GM12878 (cell line): Measurements from ENCODE around the gene FGF11. TPM values are rescaled to one million over a fixed set of nuclear protein-coding genes. Genes with fewer than 3 reads are reported as not detected.

Experiments used
- ATAC-seq: fragments of 200-7000 bp; cut with Tn5 transposase; 3 replicates; pipeline ENCODE4 v1.9.1; 2020; ENCODE audit warnings: mild to moderate bottlenecking, moderate library complexity
- BruUV-seq: library from RNA; stranded (reverse); fragments of 400-500 nt; replicated peaks from 2 replicates; lab custom pipeline; 2021; lab: Mats Ljungman, UMichigan
- CTCF ChIA-PET: fragments of 300-600 bp; sonication (Branson Sonifier 250); formaldehyde crosslinking; extraction: SDS; loops from one replicate; lab custom pipeline; 2021; ENCODE audit warnings: inconsistent platforms; lab: Yijun Ruan, JAX
- POLR2A ChIA-PET: fragments of 350-600 bp; formaldehyde crosslinking; extraction: SDS; loops from one replicate; lab custom pipeline; 2021; ENCODE audit warnings: inconsistent platforms; lab: Charles Lee
- RAD21 ChIA-PET: fragments of 300-600 bp; sonication (Branson Sonifier 250); formaldehyde crosslinking; loops from one replicate; lab custom pipeline; 2023; ENCODE audit warnings: antibody characterized with exemption; ENCODE audit not compliant: unreplicated experiment; lab: Charles Lee
- SMC1A ChIA-PET: fragments of 300-600 bp; sonication (Branson Sonifier 250); formaldehyde crosslinking; loops from one replicate; lab custom pipeline; 2023; ENCODE audit not compliant: unreplicated experiment, uncharacterized antibody; lab: Charles Lee
- DNase-seq: peaks from one replicate; pipeline ENCODE4 v3.0.0-alpha.2; 2011; ENCODE audit warnings: low read depth, low spot score
- FAIRE-seq: peaks from 3 replicates; lab custom pipeline; 2011; peaks lifted over from hg19 to GRCh38; lab: Jason Lieb, UNC
- H2AFZ ChIP-seq: 2 replicates; pipeline ENCODE4 v1.6.0; 2011; ENCODE audit warnings: low read depth, low read length, control low read depth; ENCODE audit not compliant: control insufficient read depth
- H3K27ac ChIP-seq: 2 replicates; pipeline ENCODE4 v1.5.1; 2011; ENCODE audit warnings: control low read depth; ENCODE audit not compliant: control insufficient read depth, insufficient read depth
- H3K27me3 ChIP-seq, 2 experiments: replicated peaks in 1 of 2; 2 replicates each; pipeline versions ENCODE4 v1.6.0 to v1.6.1; 2011; ENCODE audit warnings: low read length in 1 of 2; ENCODE audit not compliant: control insufficient read depth in 2 of 2, insufficient read depth in 2 of 2
- H3K36me3 ChIP-seq, 2 experiments: 2 replicates each; pipeline ENCODE4 v1.5.1; 2011; ENCODE audit warnings: low read length in 1 of 2; ENCODE audit not compliant: control insufficient read depth in 2 of 2, insufficient read depth in 2 of 2
- H3K4me1 ChIP-seq: 2 replicates; pipeline ENCODE4 v1.6.1; 2011; ENCODE audit warnings: mild to moderate bottlenecking, low read length, moderate library complexity, mixed read lengths; ENCODE audit not compliant: control insufficient read depth, insufficient read depth
- H3K4me2 ChIP-seq: 2 replicates; pipeline ENCODE4 v1.6.0; 2011; ENCODE audit warnings: control low read depth; ENCODE audit not compliant: control insufficient read depth, insufficient read depth
- H3K4me3 ChIP-seq: fragments of 200-600 bp; sonication (generic); 2 replicates; pipeline ENCODE4 v1.5.1; 2016
- H3K79me2 ChIP-seq: 2 replicates; pipeline ENCODE4 v1.6.0; 2011; ENCODE audit warnings: low read length; ENCODE audit not compliant: control insufficient read depth, insufficient read depth
- H3K9ac ChIP-seq: 2 replicates; pipeline ENCODE4 v1.8.0; 2011; ENCODE audit warnings: low read length, control low read depth, mixed read lengths; ENCODE audit not compliant: control insufficient read depth, insufficient read depth
- H3K9me3 ChIP-seq: replicated peaks from 3 replicates; pipeline ENCODE4 v1.5.1; 2011; ENCODE audit warnings: mild to moderate bottlenecking, low read length; ENCODE audit not compliant: control insufficient read depth, insufficient read depth
- H4K20me1 ChIP-seq: 2 replicates; pipeline ENCODE4 v1.6.0; 2011; ENCODE audit not compliant: control insufficient read depth, insufficient read depth
- EGR1 ChIP-seq, 2 experiments: IDR thresholded peaks; 1 replicate in 1 of 2; 2 replicates in 1 of 2; pipeline ENCODE4 v1.6.1; 2011 to 2012; ENCODE audit warnings: low read depth in 2 of 2, low read length in 2 of 2, borderline replicate concordance in 1 of 2, mild to moderate bottlenecking in 1 of 2, moderate library complexity in 1 of 2
- IRF4 ChIP-seq: IDR thresholded peaks from 2 replicates; pipeline ENCODE4 v1.6.1; 2011; ENCODE audit warnings: low read depth, low read length
- MYC ChIP-seq: IDR thresholded peaks from 2 replicates; pipeline ENCODE4 v1.6.1; 2011; ENCODE audit warnings: mild to moderate bottlenecking, low read length, moderate library complexity, inconsistent platforms; ENCODE audit not compliant: insufficient read depth, insufficient replicate concordance, insufficient read length, severe bottlenecking
- NR2C2 ChIP-seq: IDR thresholded peaks from 2 replicates; pipeline ENCODE4 v1.6.1; 2011; ENCODE audit warnings: borderline replicate concordance, low read depth; ENCODE audit not compliant: control insufficient read depth, insufficient read length
- PAX5 ChIP-seq: IDR thresholded peaks from 2 replicates; pipeline ENCODE4 v1.6.1; 2011; ENCODE audit warnings: low read depth, low read length, borderline replicate concordance
- PAX8 ChIP-seq: fragments of 450-650 bp; IDR thresholded peaks from 2 replicates; pipeline ENCODE4 v1.6.1; 2017; ENCODE audit warnings: mild to moderate bottlenecking, moderate library complexity
- RELA ChIP-seq: fragments of 450-650 bp; IDR thresholded peaks from 2 replicates; pipeline ENCODE4 v1.8.0; 2014; ENCODE audit warnings: borderline replicate concordance; ENCODE audit not compliant: partially characterized antibody
- SPI1 ChIP-seq: IDR thresholded peaks from 2 replicates; pipeline ENCODE4 v1.6.1; 2011; ENCODE audit warnings: low read depth, mild to moderate bottlenecking, low read length, moderate library complexity, borderline replicate concordance; ENCODE audit not compliant: insufficient read depth
- TBL1XR1 ChIP-seq: IDR thresholded peaks from 2 replicates; pipeline ENCODE4 v1.6.1; 2012; ENCODE audit warnings: low read depth, low read length, improper control_type of control experiment
- ZBED1 ChIP-seq: IDR thresholded peaks from 2 replicates; pipeline ENCODE4 v1.6.1; 2016; ENCODE audit warnings: borderline replicate concordance
- WGBS: methylation state at CpG from one replicate; pipeline ENCODE4 v1.1.6; 2016; ENCODE audit warnings: low lambda C conversion rate; ENCODE audit not compliant: insufficient replicate concordance, insufficient coverage; ENCODE audit errors: missing lambda C conversion rate; 5-methylcytosine and 5-hydroxymethylcytosine counted together
- in situ Hi-C: fragments of 300-500 bp; cut with MboI; formaldehyde crosslinking; loops from 9 replicates; pipeline ENCODE4 v1.14.3; 2018; ENCODE audit warnings: mixed read lengths
- intact Hi-C: fragments of 100-400 bp; cut with micrococcal nuclease; formaldehyde crosslinking; loops from one replicate; pipeline ENCODE4 v1.14.2; 2022; ENCODE audit not compliant: unreplicated experiment
- polyA plus RNA-seq, 11 experiments: library from polyadenylated mRNA; depleted of rRNA in 4 of 11; unstranded in 6 of 11; stranded (reverse) in 5 of 11; fragments of >200 nt; fragmentation: Nextera tagmentation in 4 of 11; fragmentation: Illumina TruSeq in 1 of 11; extraction: Ambion mirVana in 4 of 11; extraction: Trizol in 1 of 11; gene quantifications; 1 replicate in 1 of 11; 2 replicates in 10 of 11; pipeline versions ENCODE4 v1.2.1 to v1.2.3, GENCODE V29; 2011 to 2016; ENCODE audit warnings: inconsistent platforms in 2 of 11, missing spikeins in 2 of 11, low read depth in 1 of 11
- total RNA-seq, 4 experiments: library from RNA; depleted of rRNA in 3 of 4; stranded (reverse); fragments of >200 nt in 3 of 4; fragmentation: Illumina TruSeq in 1 of 4; extraction: Trizol in 1 of 4; gene quantifications; 2 replicates each; pipeline versions ENCODE4 v1.2.1 to v1.2.3, GENCODE V29; 2013 to 2021
- TF ChIP-seq, protein P1 (sequence below): fragments of 450-650 bp; IDR thresholded peaks from 2 replicates; pipeline ENCODE4 v1.6.1; 2018; ENCODE audit warnings: borderline replicate concordance, mild to moderate bottlenecking; ENCODE audit not compliant: partially characterized antibody
- TF ChIP-seq, protein P2 (sequence below): IDR thresholded peaks from 2 replicates; pipeline ENCODE4 v1.6.1; 2011; ENCODE audit warnings: low read depth, mild to moderate bottlenecking, low read length, moderate library complexity, borderline replicate concordance; ENCODE audit errors: extremely low read depth
- TF ChIP-seq, protein P3 (sequence below), 3 experiments: IDR thresholded peaks in 2 of 3; conservative IDR thresholded peaks in 1 of 3; 2 replicates each; pipeline ENCODE4 v1.5.1; 2011; ENCODE audit warnings: low read depth in 3 of 3, low read length in 3 of 3, mild to moderate bottlenecking in 3 of 3, control low read depth in 2 of 3, moderate library complexity in 2 of 3, inconsistent platforms in 1 of 3, mixed read lengths in 1 of 3; ENCODE audit not compliant: control insufficient read depth in 2 of 3, insufficient read depth in 1 of 3; ENCODE audit errors: extremely low read depth in 1 of 3

Gene FGF11
- total and polyA plus RNA-seq, 10 of the 15 experiments (the other 5 are each of a cell fraction or from before 2014, with no cell fraction given), result 0.69 to 21.1 (median 2.6) TPM

DNA sequence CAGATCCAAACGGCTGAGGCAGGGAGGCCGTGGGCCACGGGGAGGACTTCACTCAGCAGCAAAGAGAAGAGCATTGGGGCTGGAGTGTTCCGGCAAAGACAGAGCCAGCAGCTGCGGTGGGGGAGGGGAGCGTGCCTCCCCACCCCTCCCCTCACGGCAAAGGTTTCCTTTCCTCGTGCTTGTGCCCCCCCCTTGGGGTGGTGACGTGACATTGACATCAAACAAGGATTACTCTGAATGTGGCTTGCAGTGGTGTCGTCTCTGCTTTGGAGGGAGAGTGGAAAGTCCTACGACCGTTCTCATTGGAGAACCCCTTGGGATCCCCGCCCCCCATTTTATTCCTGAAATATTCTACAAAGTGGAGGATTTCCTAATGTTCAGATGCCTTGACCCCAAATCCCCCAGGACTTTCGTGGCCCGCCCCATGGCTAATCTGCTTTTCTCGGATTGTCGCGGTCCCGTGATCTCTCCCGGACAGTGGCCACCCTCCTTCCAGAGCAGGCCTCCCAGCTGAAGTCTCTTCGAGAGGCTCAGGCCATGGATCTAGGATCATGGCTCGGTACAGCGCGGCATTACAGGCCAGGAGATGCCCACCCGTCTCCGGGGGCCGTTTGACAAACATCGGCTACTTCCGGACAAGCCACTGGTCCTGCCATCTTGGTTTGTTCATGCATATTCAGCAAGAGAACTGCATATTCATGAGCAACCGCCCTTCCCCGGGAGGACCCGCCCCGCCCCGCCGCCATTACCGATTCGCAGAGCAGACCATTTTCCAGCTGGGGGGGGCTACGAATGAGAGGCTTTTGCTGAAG lies 44.1 kb downstream of the FGF11 start (continued):
- TF ChIP-seq EGR1 (IDR thresholded peaks at IDR 0.05; ENCODE audit: borderline replicate concordance in 1 of 2, low read depth in 2 of 2, low read length in 2 of 2) (no peak), ZBED1 (no peak)

DNA sequence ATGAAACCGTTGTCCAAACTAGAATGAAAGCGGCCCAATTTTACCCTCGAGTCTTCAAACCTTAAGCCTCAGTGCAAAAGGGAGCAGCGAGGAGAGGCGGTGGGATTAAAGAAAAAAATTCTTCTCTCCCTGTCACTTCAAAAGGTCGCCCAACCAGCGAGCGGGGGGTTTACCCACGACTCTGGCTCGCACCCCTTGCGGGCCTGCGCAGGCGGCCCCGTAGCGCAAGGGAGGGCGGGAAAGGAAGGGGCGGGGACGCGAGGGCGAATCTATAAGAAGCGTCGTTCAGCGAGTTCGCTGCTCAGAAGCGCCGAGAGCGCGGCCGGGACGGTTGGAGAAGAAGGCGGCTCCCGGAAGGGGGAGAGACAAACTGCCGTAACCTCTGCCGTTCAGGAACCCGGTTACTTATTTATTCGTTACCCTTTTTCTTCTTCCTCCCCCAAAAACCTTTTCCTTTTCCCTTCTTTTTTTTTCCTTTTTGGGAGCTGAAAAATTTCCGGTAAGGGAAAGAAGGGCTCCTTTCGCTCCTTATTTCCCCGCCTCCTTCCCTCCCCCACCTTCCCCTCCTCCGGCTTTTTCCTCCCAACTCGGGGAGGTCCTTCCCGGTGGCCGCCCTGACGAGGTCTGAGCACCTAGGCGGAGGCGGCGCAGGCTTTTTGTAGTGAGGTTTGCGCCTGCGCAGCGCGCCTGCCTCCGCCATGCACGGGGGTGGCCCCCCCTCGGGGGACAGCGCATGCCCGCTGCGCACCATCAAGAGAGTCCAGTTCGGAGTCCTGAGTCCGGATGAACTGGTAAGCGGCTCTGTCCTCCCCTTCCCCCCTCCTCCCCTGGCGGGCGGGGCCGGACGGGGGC lies 45.0 kb downstream of the FGF11 start, which contains the start of gene POLR2A:
POLR2A (plus strand) TSS at position 300 of the 852 bp plus-strand sequence.
- BruUV-seq, result no TSS peak
- peak within 1 kb of the TSS; percentile 100 for H2AFZ ChIP-seq
- DNase-seq (peak; percentile 95), ATAC-seq (peak; percentile 76), FAIRE-seq (peak; percentile 90)
- ChIA-PET SMC1A (no interaction called here), RAD21 (interaction anchor here (1.2 to 1.9 kb wide), 4 partner anchors 43 to 77 kb away, joined by 3 to 11 read pairs (median 5); partner anchors contain the start of gene FGF11), CTCF (interaction anchor here (1.2 to 4.7 kb wide), 3 partner anchors 30 to 203 kb away, joined by 5 to 28 read pairs (median 20); partner anchors contain the start of genes TMEM102 and TP53), POLR2A (interaction anchor here (0.5 to 6.6 kb wide), 12 partner anchors 8 to 302 kb away, joined by 3 to 63 read pairs (median 4); partner anchors contain the start of genes ACAP1, FGF11, TMEM102 and TP53)
- H3K27me3 ChIP-seq, result no peaks in the 10 kb centered on the region
- peak within 1 kb of the TSS; percentile 100 for H3K27ac ChIP-seq
- peaks cover 6% of the 10 kb centered on the region; the same call in 1 of the 2 replicates for H4K20me1 ChIP-seq
- intact Hi-C loops, result loop anchor here (1.0 to 10.0 kb wide), 3 partner anchors 29 to 201 kb away; partner anchors contain the start of genes TP53 and WRAP53
- in situ Hi-C loops, result no loop called here
- peak within 1 kb of the TSS; percentile 100 for H3K9ac ChIP-seq
- under 1% methylated on average over 60 of the region's 64 CpGs for WGBS
- H3K79me2 ChIP-seq, result peaks cover 51% of the 10 kb centered on the region
- H3K9me3 ChIP-seq, result no peaks in the 10 kb centered on the region
- H3K4me3 ChIP-seq, result peak within 1 kb of the TSS; percentile 99
- peak within 1 kb of the TSS; percentile 97 for H3K4me2 ChIP-seq
- H3K4me1 ChIP-seq, result no peaks in the 10 kb centered on the region; the same call in 1 of the 2 replicates
- peaks cover 0 to 3% of the 10 kb centered on the region in 2 experiments; a peak in 2 of 4 replicates for H3K36me3 ChIP-seq
- peak; percentile 57 for TF ChIP-seq TBL1XR1
- peak; percentile 5 for TF ChIP-seq RELA
- peak; percentile 18 for TF ChIP-seq MYC
- TF ChIP-seq, protein P1, sequence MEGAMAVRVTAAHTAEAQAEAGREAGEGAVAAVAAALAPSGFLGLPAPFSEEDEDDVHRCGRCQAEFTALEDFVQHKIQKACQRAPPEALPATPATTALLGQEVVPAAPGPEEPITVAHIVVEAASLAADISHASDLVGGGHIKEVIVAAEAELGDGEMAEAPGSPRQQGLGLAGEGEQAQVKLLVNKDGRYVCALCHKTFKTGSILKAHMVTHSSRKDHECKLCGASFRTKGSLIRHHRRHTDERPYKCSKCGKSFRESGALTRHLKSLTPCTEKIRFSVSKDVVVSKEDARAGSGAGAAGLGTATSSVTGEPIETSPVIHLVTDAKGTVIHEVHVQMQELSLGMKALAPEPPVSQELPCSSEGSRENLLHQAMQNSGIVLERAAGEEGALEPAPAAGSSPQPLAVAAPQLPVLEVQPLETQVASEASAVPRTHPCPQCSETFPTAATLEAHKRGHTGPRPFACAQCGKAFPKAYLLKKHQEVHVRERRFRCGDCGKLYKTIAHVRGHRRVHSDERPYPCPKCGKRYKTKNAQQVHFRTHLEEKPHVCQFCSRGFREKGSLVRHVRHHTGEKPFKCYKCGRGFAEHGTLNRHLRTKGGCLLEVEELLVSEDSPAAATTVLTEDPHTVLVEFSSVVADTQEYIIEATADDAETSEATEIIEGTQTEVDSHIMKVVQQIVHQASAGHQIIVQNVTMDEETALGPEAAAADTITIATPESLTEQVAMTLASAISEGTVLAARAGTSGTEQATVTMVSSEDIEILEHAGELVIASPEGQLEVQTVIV, result peak; percentile 2
- no peak for TF ChIP-seq NR2C2
- no peak for TF ChIP-seq PAX8
- TF ChIP-seq, protein P2, sequence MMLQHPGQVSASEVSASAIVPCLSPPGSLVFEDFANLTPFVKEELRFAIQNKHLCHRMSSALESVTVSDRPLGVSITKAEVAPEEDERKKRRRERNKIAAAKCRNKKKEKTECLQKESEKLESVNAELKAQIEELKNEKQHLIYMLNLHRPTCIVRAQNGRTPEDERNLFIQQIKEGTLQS, result no peak
- TF ChIP-seq, protein P3, sequence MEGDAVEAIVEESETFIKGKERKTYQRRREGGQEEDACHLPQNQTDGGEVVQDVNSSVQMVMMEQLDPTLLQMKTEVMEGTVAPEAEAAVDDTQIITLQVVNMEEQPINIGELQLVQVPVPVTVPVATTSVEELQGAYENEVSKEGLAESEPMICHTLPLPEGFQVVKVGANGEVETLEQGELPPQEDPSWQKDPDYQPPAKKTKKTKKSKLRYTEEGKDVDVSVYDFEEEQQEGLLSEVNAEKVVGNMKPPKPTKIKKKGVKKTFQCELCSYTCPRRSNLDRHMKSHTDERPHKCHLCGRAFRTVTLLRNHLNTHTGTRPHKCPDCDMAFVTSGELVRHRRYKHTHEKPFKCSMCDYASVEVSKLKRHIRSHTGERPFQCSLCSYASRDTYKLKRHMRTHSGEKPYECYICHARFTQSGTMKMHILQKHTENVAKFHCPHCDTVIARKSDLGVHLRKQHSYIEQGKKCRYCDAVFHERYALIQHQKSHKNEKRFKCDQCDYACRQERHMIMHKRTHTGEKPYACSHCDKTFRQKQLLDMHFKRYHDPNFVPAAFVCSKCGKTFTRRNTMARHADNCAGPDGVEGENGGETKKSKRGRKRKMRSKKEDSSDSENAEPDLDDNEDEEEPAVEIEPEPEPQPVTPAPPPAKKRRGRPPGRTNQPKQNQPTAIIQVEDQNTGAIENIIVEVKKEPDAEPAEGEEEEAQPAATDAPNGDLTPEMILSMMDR (IDR thresholded peaks at IDR 0.05 in 2 of 3, conservative IDR thresholded peaks at IDR 0.05 in 1 of 3; ENCODE audit: control insufficient read depth in 2 of 3, extremely low read depth in 1 of 3, insufficient read depth in 1 of 3, low read depth in 3 of 3, low read length in 3 of 3), result no peak
- TF ChIP-seq PAX5, result peak; percentile 57; the same call in 1 of the 2 replicates
- TF ChIP-seq IRF4, result no peak
- no peak for TF ChIP-seq SPI1
